Panc1 (cell line): ENCODE measurements around the gene BCL2. TPM values are rescaled to one million over a fixed set of nuclear protein-coding genes. Genes with fewer than 3 reads are reported as not detected.

Experiments used
- ATAC-seq: fragments of 200-7000 bp; cut with Tn5 transposase; 2 replicates; pipeline ENCODE4 v1.9.1; 2020; ENCODE audit warnings: mild to moderate bottlenecking, moderate library complexity
- BruUV-seq: library from RNA; stranded (reverse); fragments of 400-500 nt; replicated peaks from 2 replicates; lab custom pipeline; 2021; lab: Mats Ljungman, UMichigan
- CTCF ChIA-PET: fragments of 300-600 bp; sonication (Branson Sonifier 250); formaldehyde crosslinking; loops from one replicate; lab custom pipeline; 2022; ENCODE audit warnings: antibody characterized with exemption; lab: Charles Lee
- POLR2A ChIA-PET: fragments of 300-600 bp; sonication (Branson Sonifier 250); formaldehyde crosslinking; loops from one replicate; lab custom pipeline; 2022; ENCODE audit warnings: antibody characterized with exemption; lab: Charles Lee
- DNase-seq: peaks from one replicate; pipeline ENCODE4 v3.0.0-alpha.2; 2010; ENCODE audit warnings: low read depth, low spot score
- H3K27ac ChIP-seq: 2 replicates; pipeline ENCODE4 v1.5.1; 2011; ENCODE audit warnings: mild to moderate bottlenecking, low read length, inconsistent platforms
- H3K27me3 ChIP-seq: fragments of 200-500 bp; sonication (Bioruptor generic); 2 replicates; pipeline ENCODE4 v1.6.0; 2014; ENCODE audit warnings: low read length, inconsistent platforms; ENCODE audit not compliant: control insufficient read depth, insufficient read depth
- H3K36me3 ChIP-seq: fragments of 200-500 bp; sonication (Bioruptor generic); 2 replicates; pipeline ENCODE4 v1.5.1; 2014; ENCODE audit warnings: inconsistent platforms, mild to moderate bottlenecking, low read length, moderate library complexity; ENCODE audit not compliant: control insufficient read depth, insufficient read depth
- H3K4me1 ChIP-seq: 2 replicates; pipeline ENCODE4 v1.5.1; 2011; ENCODE audit warnings: inconsistent platforms, mild to moderate bottlenecking, low read length, moderate library complexity; ENCODE audit not compliant: control insufficient read depth, insufficient read depth
- H3K4me3 ChIP-seq, 2 experiments: 2 replicates each; pipeline ENCODE4 v1.5.1; 2011 to 2012; ENCODE audit warnings: low read depth in 2 of 2, low read length in 2 of 2, mild to moderate bottlenecking in 2 of 2, inconsistent platforms in 1 of 2, moderate library complexity in 1 of 2
- H3K9me3 ChIP-seq: fragments of 200-500 bp; sonication (Bioruptor generic); 2 replicates; pipeline ENCODE4 v1.5.1; 2014; ENCODE audit warnings: low read depth, mild to moderate bottlenecking, inconsistent platforms, low read length, moderate library complexity; ENCODE audit not compliant: control insufficient read depth, insufficient read depth
- POLR2AphosphoS5 ChIP-seq: IDR thresholded peaks from 2 replicates; pipeline ENCODE4 v1.6.1; 2012; ENCODE audit warnings: mild to moderate bottlenecking, low read depth, low read length, moderate library complexity
- SIN3A ChIP-seq: IDR thresholded peaks from 2 replicates; pipeline ENCODE4 v1.6.1; 2012; ENCODE audit warnings: low read depth, mild to moderate bottlenecking, low read length, moderate library complexity, borderline replicate concordance; ENCODE audit not compliant: insufficient read depth
- TCF7L2 ChIP-seq: IDR thresholded peaks from 2 replicates; pipeline ENCODE4 v1.6.1; 2011; ENCODE audit warnings: mild to moderate bottlenecking, low read depth, low read length, inconsistent platforms
- in situ Hi-C: cut with HindIII; loops from 2 replicates; pipeline ENCODE4 v1.10.0; 2016; ENCODE audit warnings: low sequenced_read_pairs, low pct_unique_long_range_greater_than_20kb
- intact Hi-C: fragments of 100-400 bp; cut with micrococcal nuclease; formaldehyde crosslinking; loops from one replicate; pipeline ENCODE4 v1.10.0; 2022; ENCODE audit not compliant: unreplicated experiment
- total RNA-seq: library from RNA; stranded (reverse); gene quantifications from one replicate; pipeline ENCODE4 v1.2.1, GENCODE V29; 2021; ENCODE audit not compliant: unreplicated experiment
- TF ChIP-seq, protein P1 (sequence below), 2 experiments: IDR thresholded peaks; 2 replicates each; pipeline ENCODE4 v1.6.1; 2011 to 2012; ENCODE audit warnings: low read depth in 2 of 2, control low read depth in 1 of 2, low read length in 1 of 2, mild to moderate bottlenecking in 1 of 2, moderate library complexity in 1 of 2; ENCODE audit not compliant: insufficient read depth in 1 of 2
- TF ChIP-seq, protein P2 (sequence below): fragments of 450-650 bp; IDR thresholded peaks from 2 replicates; pipeline ENCODE4 v1.5.1; 2017; ENCODE audit warnings: mild to moderate bottlenecking

BCL2 gene
- total RNA-seq, 1 experiment from 2014 or later, result 0.72 TPM

DNA sequence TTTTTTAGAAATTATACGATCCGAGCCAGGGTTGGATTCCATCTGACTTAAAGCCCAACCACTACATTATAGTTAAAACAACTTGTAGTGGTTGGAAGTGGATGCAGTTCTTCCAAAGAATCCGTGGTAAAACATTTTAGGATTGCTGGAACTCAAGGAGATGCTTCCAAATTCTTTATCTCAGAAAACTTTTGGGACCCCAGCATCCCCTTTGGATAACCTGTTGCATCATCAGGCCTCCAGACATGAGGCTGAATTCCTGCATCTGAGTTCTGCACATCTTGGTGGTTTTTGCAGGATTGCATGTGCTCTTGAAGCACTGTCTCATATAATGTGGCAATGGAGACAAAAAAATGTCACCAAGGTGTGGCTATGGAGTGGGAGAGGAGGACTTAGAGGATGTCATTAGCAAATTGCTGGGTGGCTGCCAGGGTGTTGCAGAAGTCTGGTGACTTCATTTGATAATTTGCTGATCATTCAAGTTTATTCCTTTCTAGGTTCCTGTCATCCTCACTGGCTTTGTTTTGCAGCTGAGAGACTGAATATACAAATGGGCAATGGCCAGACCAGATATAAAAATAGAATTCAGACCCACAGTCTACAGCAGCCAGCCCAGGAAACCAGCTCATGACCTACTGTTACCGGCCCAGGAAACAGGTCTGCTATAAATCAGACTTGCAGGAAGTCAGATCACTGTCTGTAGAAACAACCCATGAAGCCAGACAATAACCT is 207.7 kb downstream of the BCL2 start:
- H3K27me3 ChIP-seq, result no peaks in the 10 kb centered on the region
- no peak for TF ChIP-seq SIN3A
- TF ChIP-seq, protein P1, sequence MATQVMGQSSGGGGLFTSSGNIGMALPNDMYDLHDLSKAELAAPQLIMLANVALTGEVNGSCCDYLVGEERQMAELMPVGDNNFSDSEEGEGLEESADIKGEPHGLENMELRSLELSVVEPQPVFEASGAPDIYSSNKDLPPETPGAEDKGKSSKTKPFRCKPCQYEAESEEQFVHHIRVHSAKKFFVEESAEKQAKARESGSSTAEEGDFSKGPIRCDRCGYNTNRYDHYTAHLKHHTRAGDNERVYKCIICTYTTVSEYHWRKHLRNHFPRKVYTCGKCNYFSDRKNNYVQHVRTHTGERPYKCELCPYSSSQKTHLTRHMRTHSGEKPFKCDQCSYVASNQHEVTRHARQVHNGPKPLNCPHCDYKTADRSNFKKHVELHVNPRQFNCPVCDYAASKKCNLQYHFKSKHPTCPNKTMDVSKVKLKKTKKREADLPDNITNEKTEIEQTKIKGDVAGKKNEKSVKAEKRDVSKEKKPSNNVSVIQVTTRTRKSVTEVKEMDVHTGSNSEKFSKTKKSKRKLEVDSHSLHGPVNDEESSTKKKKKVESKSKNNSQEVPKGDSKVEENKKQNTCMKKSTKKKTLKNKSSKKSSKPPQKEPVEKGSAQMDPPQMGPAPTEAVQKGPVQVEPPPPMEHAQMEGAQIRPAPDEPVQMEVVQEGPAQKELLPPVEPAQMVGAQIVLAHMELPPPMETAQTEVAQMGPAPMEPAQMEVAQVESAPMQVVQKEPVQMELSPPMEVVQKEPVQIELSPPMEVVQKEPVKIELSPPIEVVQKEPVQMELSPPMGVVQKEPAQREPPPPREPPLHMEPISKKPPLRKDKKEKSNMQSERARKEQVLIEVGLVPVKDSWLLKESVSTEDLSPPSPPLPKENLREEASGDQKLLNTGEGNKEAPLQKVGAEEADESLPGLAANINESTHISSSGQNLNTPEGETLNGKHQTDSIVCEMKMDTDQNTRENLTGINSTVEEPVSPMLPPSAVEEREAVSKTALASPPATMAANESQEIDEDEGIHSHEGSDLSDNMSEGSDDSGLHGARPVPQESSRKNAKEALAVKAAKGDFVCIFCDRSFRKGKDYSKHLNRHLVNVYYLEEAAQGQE (IDR thresholded peaks at IDR 0.05; ENCODE audit: insufficient read depth in 1 of 2, low read depth in 2 of 2, low read length in 1 of 2), result no peak
- TF ChIP-seq TCF7L2, result no peak
- TF ChIP-seq, protein P2, sequence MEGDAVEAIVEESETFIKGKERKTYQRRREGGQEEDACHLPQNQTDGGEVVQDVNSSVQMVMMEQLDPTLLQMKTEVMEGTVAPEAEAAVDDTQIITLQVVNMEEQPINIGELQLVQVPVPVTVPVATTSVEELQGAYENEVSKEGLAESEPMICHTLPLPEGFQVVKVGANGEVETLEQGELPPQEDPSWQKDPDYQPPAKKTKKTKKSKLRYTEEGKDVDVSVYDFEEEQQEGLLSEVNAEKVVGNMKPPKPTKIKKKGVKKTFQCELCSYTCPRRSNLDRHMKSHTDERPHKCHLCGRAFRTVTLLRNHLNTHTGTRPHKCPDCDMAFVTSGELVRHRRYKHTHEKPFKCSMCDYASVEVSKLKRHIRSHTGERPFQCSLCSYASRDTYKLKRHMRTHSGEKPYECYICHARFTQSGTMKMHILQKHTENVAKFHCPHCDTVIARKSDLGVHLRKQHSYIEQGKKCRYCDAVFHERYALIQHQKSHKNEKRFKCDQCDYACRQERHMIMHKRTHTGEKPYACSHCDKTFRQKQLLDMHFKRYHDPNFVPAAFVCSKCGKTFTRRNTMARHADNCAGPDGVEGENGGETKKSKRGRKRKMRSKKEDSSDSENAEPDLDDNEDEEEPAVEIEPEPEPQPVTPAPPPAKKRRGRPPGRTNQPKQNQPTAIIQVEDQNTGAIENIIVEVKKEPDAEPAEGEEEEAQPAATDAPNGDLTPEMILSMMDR, result no peak
- no peak for TF ChIP-seq POLR2AphosphoS5
- CTCF ChIA-PET, result no interaction called here
- H3K4me3 ChIP-seq, result no peak overlapping the region
- intact Hi-C loops (no loop called here), in situ Hi-C loops (no loop called here)
- no peaks in the 10 kb centered on the region for H3K4me1 ChIP-seq
- POLR2A ChIA-PET, result no interaction called here
- ATAC-seq, result no peak
- H3K27ac ChIP-seq, result no peak overlapping the region
- BruUV-seq, result no TSS peak
- no peaks in the 10 kb centered on the region for H3K36me3 ChIP-seq
- H3K9me3 ChIP-seq, result no peaks in the 10 kb centered on the region
- no peak for DNase-seq

DNA sequence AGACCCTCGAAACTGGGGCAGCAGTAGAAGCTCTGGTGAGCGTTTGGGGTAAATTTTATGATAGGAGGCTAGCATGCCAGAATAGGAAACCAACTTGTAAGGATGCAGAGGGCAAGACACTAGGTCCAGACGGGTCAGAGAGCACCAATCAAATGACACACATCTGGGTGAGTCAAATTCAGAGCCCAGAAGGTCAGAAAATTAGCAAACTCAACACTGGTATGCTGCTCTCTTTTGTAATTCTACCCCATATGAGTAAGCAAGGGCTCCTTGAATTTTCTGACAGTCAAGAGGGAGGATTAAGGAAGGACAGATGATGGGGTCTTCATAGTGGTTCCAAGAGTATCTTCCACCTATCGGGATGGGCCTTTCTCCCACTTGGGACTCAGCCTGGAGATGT is 209.8 kb downstream of the BCL2 start:
- TF ChIP-seq POLR2AphosphoS5, result no peak
- no peak for TF ChIP-seq TCF7L2
- TF ChIP-seq, protein P1 (IDR thresholded peaks at IDR 0.05; ENCODE audit: insufficient read depth in 1 of 2, low read depth in 2 of 2, low read length in 1 of 2), result no peak
- TF ChIP-seq SIN3A, result no peak
- TF ChIP-seq, protein P2, result no peak
- Histone ChIP-seq H3K27me3 (no peaks in the 10 kb centered on the region), H3K4me3 (no peak overlapping the region), H3K36me3 (no peaks in the 10 kb centered on the region), H3K27ac (no peak overlapping the region), H3K4me1 (no peaks in the 10 kb centered on the region), H3K9me3 (no peaks in the 10 kb centered on the region)
- in situ Hi-C loops (no loop called here), intact Hi-C loops (no loop called here)
- DNase-seq (no peak), ATAC-seq (no peak)
- CTCF ChIA-PET, result no interaction called here
- BruUV-seq, result no TSS peak
- POLR2A ChIA-PET, result no interaction called here
